HepG2 (cell line): ENCODE data around the gene ZNF48. TPM values are rescaled to one million over a fixed set of nuclear protein-coding genes. Genes with fewer than 3 reads are reported as not detected.

ENCODE experiments used
- CHD4 ChIP-seq: fragments of 200-600 bp; sonication (generic); IDR thresholded peaks from 2 replicates; pipeline ENCODE4 v1.7.0; 2017; ENCODE audit warnings: mild to moderate bottlenecking, low read length, borderline replicate concordance
- ELK4 ChIP-seq: sonication (generic); formaldehyde crosslinking; IDR thresholded peaks from 2 replicates; pipeline ENCODE4 v1.9.0; 2021; ENCODE audit warnings: missing genetic modification reagents, borderline replicate concordance
- EZH2 ChIP-seq: conservative IDR thresholded peaks from 2 replicates; pipeline ENCODE4 v1.6.1; 2012; ENCODE audit warnings: mild to moderate bottlenecking, low read depth, low read length, moderate library complexity
- GZF1 ChIP-seq: sonication (generic); formaldehyde crosslinking; IDR thresholded peaks from 2 replicates; pipeline ENCODE4 v1.5.1; 2020; ENCODE audit warnings: mild to moderate bottlenecking, missing genetic modification reagents
- IRF2 ChIP-seq: IDR thresholded peaks from 2 replicates; pipeline ENCODE4 v1.6.1; 2018; ENCODE audit warnings: missing genetic modification reagents, missing compliant biosample characterization
- JUNB ChIP-seq: sonication (generic); formaldehyde crosslinking; IDR thresholded peaks from 2 replicates; pipeline ENCODE4 v1.8.0; 2022; ENCODE audit warnings: missing genetic modification reagents, mild to moderate bottlenecking, borderline replicate concordance
- MBNL3 ChIP-seq: fragments of 250-450 bp; sonication (Bioruptor Pico); conservative IDR thresholded peaks from 2 replicates; pipeline ENCODE4 v1.8.0; 2022; ENCODE audit warnings: mild to moderate bottlenecking, inconsistent platforms
- MLLT10 ChIP-seq: sonication (generic); formaldehyde crosslinking; IDR thresholded peaks from 2 replicates; pipeline ENCODE4 v1.4.0; 2020; ENCODE audit warnings: missing genetic modification reagents
- MTF2 ChIP-seq: sonication (generic); formaldehyde crosslinking; IDR thresholded peaks from 2 replicates; pipeline ENCODE4 v1.5.0; 2020; ENCODE audit warnings: missing genetic modification reagents, borderline replicate concordance
- MZF1 ChIP-seq: sonication (generic); formaldehyde crosslinking; IDR thresholded peaks from 2 replicates; pipeline ENCODE4 v1.8.1; 2023; ENCODE audit warnings: mild to moderate bottlenecking, missing genetic modification reagents, borderline replicate concordance
- PHB2 ChIP-seq: fragments of 450-650 bp; IDR thresholded peaks from 2 replicates; pipeline ENCODE4 v1.6.1; 2018; ENCODE audit not compliant: partially characterized antibody
- PLRG1 ChIP-seq: fragments of 450-650 bp; conservative IDR thresholded peaks from 2 replicates; pipeline ENCODE4 v1.6.1; 2016
- SIX4 ChIP-seq: sonication (generic); formaldehyde crosslinking; IDR thresholded peaks from 2 replicates; pipeline ENCODE4 v1.4.0; 2020; ENCODE audit warnings: missing genetic modification reagents
- TCF7L2 ChIP-seq: IDR thresholded peaks from 2 replicates; pipeline ENCODE4 v1.6.1; 2011; ENCODE audit warnings: mild to moderate bottlenecking, low read depth, low read length, moderate library complexity
- WIZ ChIP-seq: sonication (generic); formaldehyde crosslinking; IDR thresholded peaks from 2 replicates; pipeline ENCODE4 v1.5.1; 2020; ENCODE audit warnings: mild to moderate bottlenecking, missing genetic modification reagents
- ZFP36L2 ChIP-seq: sonication (generic); formaldehyde crosslinking; IDR thresholded peaks from 2 replicates; pipeline ENCODE4 v1.4.0; 2020; ENCODE audit warnings: missing genetic modification reagents
- ZNF143 ChIP-seq: sonication (generic); formaldehyde crosslinking; IDR thresholded peaks from 2 replicates; pipeline ENCODE4 v1.4.0; 2020; ENCODE audit warnings: missing genetic modification reagents
- ZNF256 ChIP-seq: sonication (generic); formaldehyde crosslinking; conservative IDR thresholded peaks from 2 replicates; pipeline ENCODE4 v1.4.0; 2020; ENCODE audit warnings: missing genetic modification reagents
- ZNF543 ChIP-seq: sonication (generic); formaldehyde crosslinking; IDR thresholded peaks from 2 replicates; pipeline ENCODE4 v1.4.0; 2020; ENCODE audit warnings: mild to moderate bottlenecking, missing genetic modification reagents
- ZNF724P ChIP-seq: sonication (generic); formaldehyde crosslinking; IDR thresholded peaks from 2 replicates; pipeline ENCODE4 v1.8.0; 2022; ENCODE audit warnings: missing genetic modification reagents, borderline replicate concordance
- ZNF740 ChIP-seq: sonication (generic); formaldehyde crosslinking; IDR thresholded peaks from 2 replicates; pipeline ENCODE4 v1.4.0; 2020; ENCODE audit warnings: missing genetic modification reagents
- ZNF75D ChIP-seq: sonication (generic); formaldehyde crosslinking; IDR thresholded peaks from 2 replicates; pipeline ENCODE4 v1.8.1; 2023; ENCODE audit warnings: missing genetic modification reagents, mild to moderate bottlenecking, borderline replicate concordance
- ZNF891 ChIP-seq: sonication (generic); formaldehyde crosslinking; IDR thresholded peaks from 2 replicates; pipeline ENCODE4 v1.5.0; 2020; ENCODE audit warnings: mild to moderate bottlenecking, missing genetic modification reagents
- polyA plus RNA-seq, 8 experiments: library from polyadenylated mRNA; depleted of rRNA in 3 of 8; stranded (reverse) in 7 of 8; unstranded in 1 of 8; fragments of >200 nt; fragmentation: Illumina TruSeq in 4 of 8; extraction: Trizol in 4 of 8; gene quantifications; 2 replicates each; pipeline versions ENCODE4 v1.2.1 to v1.2.3, GENCODE V29; 2011 to 2016; ENCODE audit warnings: low read depth in 4 of 8, missing spikeins in 1 of 8, mixed read lengths in 1 of 8; ENCODE audit not compliant: insufficient read depth in 1 of 8
- total RNA-seq, 5 experiments: library from RNA; depleted of rRNA; stranded (reverse); fragments of >200 nt; fragmentation: Illumina TruSeq; extraction: Trizol; gene quantifications; 2 replicates each; pipeline ENCODE4 v1.2.3, GENCODE V29; 2016; ENCODE audit warnings: low read depth in 1 of 5
- TF ChIP-seq, protein P1 (sequence below): IDR thresholded peaks from 2 replicates; pipeline ENCODE4 v1.6.1; 2016; ENCODE audit warnings: low read depth
- TF ChIP-seq, protein P2 (sequence below): sonication (generic); formaldehyde crosslinking; IDR thresholded peaks from 2 replicates; pipeline ENCODE4 v1.4.0; 2020; ENCODE audit warnings: missing genetic modification reagents, borderline replicate concordance
- TF ChIP-seq, protein P3 (sequence below): sonication (generic); formaldehyde crosslinking; IDR thresholded peaks from 2 replicates; pipeline ENCODE4 v1.4.0; 2020; ENCODE audit warnings: missing genetic modification reagents

The ZNF48 gene
- total and polyA plus RNA-seq, 2 of the 13 experiments (the other 11 are each of a cell fraction or from before 2014, with no cell fraction given): 9.9 to 12.3 TPM

GRCh38 chr16:30430428-30430970, 35.3 kb downstream of the ZNF48 start (continued):
- TF ChIP-seq, protein P1, sequence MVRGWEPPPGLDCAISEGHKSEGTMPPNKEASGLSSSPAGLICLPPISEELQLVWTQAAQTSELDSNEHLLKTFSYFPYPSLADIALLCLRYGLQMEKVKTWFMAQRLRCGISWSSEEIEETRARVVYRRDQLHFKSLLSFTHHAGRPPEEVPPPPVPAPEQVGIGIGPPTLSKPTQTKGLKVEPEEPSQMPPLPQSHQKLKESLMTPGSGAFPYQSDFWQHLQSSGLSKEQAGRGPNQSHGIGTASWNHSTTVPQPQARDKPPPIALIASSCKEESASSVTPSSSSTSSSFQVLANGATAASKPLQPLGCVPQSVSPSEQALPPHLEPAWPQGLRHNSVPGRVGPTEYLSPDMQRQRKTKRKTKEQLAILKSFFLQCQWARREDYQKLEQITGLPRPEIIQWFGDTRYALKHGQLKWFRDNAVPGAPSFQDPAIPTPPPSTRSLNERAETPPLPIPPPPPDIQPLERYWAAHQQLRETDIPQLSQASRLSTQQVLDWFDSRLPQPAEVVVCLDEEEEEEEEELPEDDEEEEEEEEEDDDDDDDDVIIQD (CRISPR knock-in tag): 0 out of 2 replicates have a peak, but pooled peaks have one; percentile 0
- TF ChIP-seq ZNF724P (CRISPR knock-in tag) (peak; percentile 77; the same call in 1 of the 2 replicates), ZNF256 (CRISPR knock-in tag) (0 out of 2 replicates have a peak, but pooled peaks have one; percentile 81), SIX4 (CRISPR knock-in tag) (no peak), PLRG1 (no peak), JUNB (no peak), ZNF543 (CRISPR knock-in tag) (no peak), TCF7L2 (no peak), ZNF740 (peak; percentile 29; the same call in 1 of the 2 replicates), WIZ (peak; percentile 94), ZFP36L2 (no peak), ELK4 (CRISPR knock-in tag) (no peak; the same call in 1 of the 2 replicates), CHD4 (no peak), IRF2 (peak; percentile 50; the same call in 1 of the 2 replicates), ZNF75D (CRISPR knock-in tag) (peak; percentile 75; the same call in 1 of the 2 replicates), ZNF891 (CRISPR knock-in tag) (peak; percentile 92; the same call in 1 of the 2 replicates), MBNL3 (CRISPR knock-in tag) (no peak), PHB2 (no peak), MZF1 (CRISPR knock-in tag) (no peak), MTF2 (CRISPR knock-in tag) (no peak; the same call in 1 of the 2 replicates), MLLT10 (CRISPR knock-in tag) (no peak), ZNF143 (CRISPR knock-in tag) (0 out of 2 replicates have a peak, but pooled peaks have one; percentile 14), EZH2 (no peak), GZF1 (CRISPR knock-in tag) (no peak)
- TF ChIP-seq, protein P2, sequence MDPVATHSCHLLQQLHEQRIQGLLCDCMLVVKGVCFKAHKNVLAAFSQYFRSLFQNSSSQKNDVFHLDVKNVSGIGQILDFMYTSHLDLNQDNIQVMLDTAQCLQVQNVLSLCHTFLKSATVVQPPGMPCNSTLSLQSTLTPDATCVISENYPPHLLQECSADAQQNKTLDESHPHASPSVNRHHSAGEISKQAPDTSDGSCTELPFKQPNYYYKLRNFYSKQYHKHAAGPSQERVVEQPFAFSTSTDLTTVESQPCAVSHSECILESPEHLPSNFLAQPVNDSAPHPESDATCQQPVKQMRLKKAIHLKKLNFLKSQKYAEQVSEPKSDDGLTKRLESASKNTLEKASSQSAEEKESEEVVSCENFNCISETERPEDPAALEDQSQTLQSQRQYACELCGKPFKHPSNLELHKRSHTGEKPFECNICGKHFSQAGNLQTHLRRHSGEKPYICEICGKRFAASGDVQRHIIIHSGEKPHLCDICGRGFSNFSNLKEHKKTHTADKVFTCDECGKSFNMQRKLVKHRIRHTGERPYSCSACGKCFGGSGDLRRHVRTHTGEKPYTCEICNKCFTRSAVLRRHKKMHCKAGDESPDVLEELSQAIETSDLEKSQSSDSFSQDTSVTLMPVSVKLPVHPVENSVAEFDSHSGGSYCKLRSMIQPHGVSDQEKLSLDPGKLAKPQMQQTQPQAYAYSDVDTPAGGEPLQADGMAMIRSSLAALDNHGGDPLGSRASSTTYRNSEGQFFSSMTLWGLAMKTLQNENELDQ (CRISPR knock-in tag): peak; percentile 28; the same call in 1 of the 2 replicates
- TF ChIP-seq, protein P3, sequence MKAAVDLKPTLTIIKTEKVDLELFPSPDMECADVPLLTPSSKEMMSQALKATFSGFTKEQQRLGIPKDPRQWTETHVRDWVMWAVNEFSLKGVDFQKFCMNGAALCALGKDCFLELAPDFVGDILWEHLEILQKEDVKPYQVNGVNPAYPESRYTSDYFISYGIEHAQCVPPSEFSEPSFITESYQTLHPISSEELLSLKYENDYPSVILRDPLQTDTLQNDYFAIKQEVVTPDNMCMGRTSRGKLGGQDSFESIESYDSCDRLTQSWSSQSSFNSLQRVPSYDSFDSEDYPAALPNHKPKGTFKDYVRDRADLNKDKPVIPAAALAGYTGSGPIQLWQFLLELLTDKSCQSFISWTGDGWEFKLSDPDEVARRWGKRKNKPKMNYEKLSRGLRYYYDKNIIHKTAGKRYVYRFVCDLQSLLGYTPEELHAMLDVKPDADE (CRISPR knock-in tag): peak; percentile 57; the same call in 1 of the 2 replicates
